NCI-H69 (cell line): ENCODE data around the gene ZBTB22.
A peak's percentile ranks its signal among the peaks of the same experiment; 100 is the strongest.
"Not testable (repeated sequence)": the region's sequence is repeated elsewhere in the genome, so short reads cannot be mapped to it uniquely, and the experiment has no call there.

Experiments
- DNase-seq: peaks from one replicate; lab custom pipeline; 2025; lab: John Stamatoyannopoulos, UW

The ZBTB22 gene

GRCh38 chr6:33299237-33299944 lies 18.2 kb downstream of the ZBTB22 start:
- peak; percentile 98 for DNase-seq

- DNase-seq: peak; percentile 90
Measured at GRCh38 chr6:33298773-33299236, 18.7 kb downstream of the ZBTB22 start, which contains the start of gene RGL2. TSS of gene RGL2 (minus strand) at chr6:33298942. CDS start at chr6:33298610, 332 bp downstream.

GRCh38 chr6:33297956-33298772 lies 19.4 kb downstream of the ZBTB22 start:
- DNase-seq: peak; percentile 84

- DNase-seq: no peak
Measured at GRCh38 chr6:33297406-33297955, 20.1 kb downstream of the ZBTB22 start.

GRCh38 chr6:33296797-33297405 lies 20.6 kb downstream of the ZBTB22 start:
- DNase-seq: no peak

DNA sequence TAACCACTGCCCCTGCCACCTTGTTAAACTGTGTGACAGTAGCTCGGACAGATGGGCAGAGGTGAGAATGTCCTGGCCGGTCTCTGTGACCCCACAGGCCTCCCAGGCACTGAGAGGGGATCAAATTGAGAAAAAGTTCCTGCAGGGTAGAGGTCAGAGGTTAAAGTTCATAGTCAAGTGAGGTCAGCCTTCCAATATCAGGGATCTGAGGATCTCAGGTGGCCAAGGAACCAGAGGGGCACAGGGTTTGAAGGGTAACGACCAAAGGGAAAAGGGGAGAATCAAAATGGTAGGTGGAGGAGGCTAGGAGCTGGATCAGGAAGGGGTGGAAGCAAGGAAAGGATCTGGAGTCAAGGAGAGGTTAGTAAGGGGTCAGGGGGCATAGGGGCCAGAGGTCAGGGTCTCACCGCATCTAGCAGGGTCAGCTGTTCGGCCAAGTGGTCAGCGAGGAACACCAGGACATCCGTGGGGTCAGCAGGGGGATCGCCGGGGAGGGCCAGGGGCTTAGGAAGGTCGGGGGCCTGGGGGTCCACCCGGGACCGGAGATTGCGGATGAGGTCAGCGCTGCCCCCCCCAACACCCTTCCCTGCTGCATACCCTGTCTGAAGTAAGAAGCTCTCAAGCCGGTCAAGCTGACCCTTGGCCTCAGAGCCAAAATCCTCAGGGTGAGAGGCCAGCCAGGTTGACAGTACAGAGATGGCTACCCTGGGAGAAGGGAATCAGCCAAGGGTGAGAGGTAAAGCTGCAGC lies 21.7 kb downstream of the ZBTB22 start:
- DNase-seq: no peak

DNA sequence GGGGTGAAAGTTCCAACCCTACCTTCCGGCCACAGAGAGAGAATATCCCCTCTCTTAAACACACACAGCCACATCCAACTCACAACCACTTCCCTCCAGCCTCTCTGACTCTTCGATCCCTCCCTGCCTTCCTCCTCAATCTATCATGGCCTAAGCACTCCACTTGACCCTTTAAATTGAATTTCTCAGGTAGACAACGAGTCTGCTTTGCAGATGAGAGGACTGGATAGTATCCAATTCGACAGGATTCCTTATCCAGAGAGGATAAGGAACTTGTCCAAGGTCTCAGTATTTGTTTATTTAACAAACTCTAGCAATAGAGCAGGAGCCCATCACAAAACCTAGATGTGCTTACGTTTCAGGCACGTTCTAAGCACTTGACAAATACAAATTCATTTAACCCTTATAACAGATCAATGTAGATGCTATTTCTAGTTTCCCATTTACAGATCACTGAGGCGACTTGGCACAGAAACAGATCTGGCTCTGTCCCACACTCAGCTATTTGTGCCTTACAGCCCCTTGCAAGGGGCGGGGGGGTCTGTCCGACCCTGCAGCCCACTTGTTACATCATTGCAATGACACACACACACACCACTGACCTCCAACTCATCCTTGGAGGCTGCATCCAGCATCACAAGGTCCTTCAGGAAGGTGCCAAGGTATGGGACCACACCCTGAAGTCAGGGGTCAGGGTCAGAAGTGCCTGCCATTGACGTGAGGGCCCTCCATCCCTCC lies 23.3 kb downstream of the ZBTB22 start:
- DNase-seq: no peak

- DNase-seq: no peak
Measured at GRCh38 chr6:33292996-33293682, 24.4 kb downstream of the ZBTB22 start.

GRCh38 chr6:33290459-33290858 lies 27.1 kb downstream of the ZBTB22 start:
- DNase-seq: no peak

GRCh38 chr6:33289784-33290315 lies 27.7 kb downstream of the ZBTB22 start:
- no peak for DNase-seq

DNA sequence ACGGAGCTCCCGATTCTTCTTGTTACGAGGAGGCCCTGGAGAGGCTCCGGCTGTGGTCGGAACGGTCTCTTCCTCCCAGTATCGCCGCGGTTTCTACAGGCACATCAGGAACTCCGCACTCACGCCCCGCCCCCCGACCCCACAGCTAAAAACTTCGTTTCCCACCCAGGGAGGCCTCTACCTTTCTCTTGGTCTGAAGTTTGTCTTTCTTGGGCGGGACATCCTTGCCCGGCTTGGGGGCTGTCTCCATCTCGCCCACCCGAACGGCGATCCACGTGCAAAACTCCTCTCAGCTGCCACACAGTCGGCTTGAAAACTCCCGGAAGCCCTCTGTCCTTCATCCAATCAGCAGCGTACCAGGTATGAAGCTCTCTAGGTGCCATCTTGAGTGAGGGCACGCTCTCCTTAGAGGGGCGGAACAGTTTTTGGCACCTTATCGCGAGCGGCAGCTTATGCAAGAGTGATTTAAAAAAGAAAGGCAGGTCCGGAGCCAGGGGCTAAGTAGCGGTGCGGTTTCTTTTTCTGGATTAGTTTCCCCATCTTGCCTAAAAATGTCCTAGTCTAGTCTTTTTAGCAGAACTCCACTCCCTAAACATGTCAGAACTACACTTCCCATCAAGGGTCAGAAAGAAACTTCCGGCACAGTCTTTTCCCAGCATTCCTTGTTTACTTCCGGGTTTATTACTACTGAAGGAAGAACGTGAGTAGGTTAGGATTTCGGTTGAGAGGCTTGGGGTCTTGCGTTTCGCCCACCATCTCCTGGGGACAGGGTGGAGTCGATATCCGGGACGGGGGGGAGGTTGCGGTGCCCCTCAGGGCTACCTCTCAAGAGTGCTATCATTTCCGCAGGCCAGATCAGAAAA lies 28.4 kb downstream of the ZBTB22 start, which contains the start of the genes PFDN6 and WDR46:
TSS of gene PFDN6 (plus strand) at position 681 of the 863 bp plus-strand sequence. CDS start 256 bp downstream, outside the sequence.
TSS of gene WDR46 (minus strand) at position 319 of the 863 bp plus-strand sequence. CDS start at position 250, 69 bp downstream.
- DNase-seq: peak; percentile 92

DNA sequence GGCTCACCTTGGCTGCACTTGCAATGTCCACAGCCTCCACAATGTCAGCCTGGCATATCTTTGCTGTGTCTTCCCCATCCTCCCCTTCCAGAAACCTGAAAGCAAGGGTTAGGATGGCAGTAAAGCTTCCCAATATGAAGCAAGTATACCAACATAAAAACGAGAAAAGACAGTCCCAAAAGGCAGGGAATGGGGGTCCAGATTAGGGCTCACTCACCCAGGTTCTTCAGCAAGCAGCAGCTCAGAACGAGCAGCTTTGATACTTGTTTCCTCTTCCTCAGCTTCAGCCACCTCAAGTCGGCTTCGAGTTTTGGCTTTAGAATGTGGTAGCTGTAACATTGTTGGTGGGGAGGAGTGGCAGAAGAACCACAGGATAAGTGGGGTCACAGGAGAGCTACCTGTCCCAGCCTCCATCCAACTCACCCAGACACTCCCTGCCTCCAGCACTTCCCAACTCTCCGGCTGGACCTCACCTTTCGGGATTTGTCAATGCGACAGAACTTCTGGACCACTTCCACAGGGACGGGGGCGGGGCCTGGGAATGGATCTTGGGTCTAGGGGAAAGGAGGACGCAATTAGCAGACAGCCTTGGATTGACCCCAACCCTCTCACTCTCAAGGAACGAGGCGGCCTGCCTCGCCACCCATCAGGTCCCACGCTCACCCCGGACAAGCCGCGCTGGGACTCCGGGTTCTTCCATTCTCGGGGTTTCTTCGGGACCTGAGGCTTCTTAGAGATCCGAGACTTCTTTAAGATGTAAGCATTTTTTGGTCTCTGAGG lies 29.2 kb downstream of the ZBTB22 start:
- no peak for DNase-seq

GRCh38 chr6:33286946-33287914 lies 30.3 kb downstream of the ZBTB22 start:
- DNase-seq: no peak

DNA sequence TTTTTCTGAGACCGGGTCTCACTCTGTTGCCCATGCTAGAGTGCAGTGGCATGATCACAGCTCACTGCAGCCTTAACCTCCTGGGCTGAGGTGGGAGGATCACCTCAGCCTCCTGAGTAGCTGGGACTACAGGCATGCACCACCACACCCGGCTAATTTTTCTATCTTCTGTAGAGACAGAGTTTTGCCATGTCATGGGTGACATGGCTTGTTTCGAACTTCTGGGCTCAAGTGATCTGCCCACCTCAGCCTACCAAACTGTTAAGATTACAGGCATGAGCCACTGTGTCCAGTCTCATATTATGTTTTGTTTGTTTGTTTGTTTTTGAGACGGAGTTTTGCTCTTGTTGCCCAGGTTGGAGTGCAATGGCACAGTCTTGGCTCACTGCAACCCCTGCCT lies 32.3 kb downstream of the ZBTB22 start:
- not testable (repeated sequence) for DNase-seq

GRCh38 chr6:33280539-33280938 lies 37.0 kb downstream of the ZBTB22 start:
- DNase-seq: no peak

DNA sequence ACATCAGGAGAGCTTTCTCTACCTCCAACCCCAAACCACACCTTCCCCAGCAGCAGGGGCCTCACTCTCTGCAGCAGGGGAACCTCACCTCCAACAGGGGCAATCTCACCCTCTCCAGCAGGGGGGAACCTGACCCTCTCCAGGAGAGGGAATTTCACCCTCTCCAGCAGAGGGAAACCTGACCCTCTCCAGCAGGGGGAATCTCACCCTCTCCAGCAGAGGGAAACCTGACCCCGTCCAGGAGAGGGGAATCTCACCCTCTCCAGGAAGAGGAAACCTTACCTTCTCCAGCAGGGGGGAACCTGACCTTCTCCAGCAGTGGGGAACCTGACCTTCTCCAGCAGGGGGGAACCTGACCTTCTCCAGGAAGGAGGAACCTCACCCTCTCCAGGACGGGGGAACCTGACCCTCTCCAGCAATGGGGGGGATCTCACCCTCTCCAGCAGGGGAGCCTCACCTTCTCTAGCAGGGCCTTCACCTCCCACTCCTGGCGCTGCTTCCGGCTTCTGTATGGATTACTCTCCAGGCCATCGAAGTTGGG lies 37.5 kb downstream of the ZBTB22 start:
- peak; percentile 57 for DNase-seq
